ENCODE data around the gene WWP2. TPM values are rescaled to one million over a fixed set of nuclear protein-coding genes. Genes with fewer than 3 reads are reported as not detected.

Gene WWP2
- total RNA-seq, 2 experiments from 2014 or later, result 41.9 to 43.0 TPM

DNA sequence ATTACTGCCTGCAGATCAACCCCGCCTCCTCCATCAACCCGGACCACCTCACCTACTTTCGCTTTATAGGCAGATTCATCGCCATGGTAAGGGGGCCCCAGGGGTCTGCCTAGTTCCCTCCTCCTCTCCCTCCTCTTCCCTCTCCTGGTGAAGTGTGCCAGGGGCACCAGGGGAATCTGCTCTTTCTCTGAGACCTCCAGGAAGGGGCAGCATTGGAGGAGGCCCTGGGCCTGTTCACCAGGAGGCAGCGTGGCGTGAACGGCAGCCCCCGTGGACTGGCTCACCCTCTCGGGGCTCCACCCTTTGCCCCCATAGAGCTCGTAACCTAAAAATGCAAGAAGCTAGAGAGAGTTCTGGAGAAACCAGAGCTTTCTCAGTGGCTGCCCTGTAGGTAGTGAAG lies 171.9 kb downstream of the WWP2 start:
- ChIA-PET CTCF (no interaction called here), POLR2A (interaction anchor here (0.8 kb wide), 1 partner anchor 180 kb away, joined by 3 read pairs; the partner anchor contains the start of gene NOB1)
- Mint-ChIP-seq H3K27ac (no peak overlapping the region), H3K4me3 (no peak overlapping the region), H3K9me3 (no peaks in the 10 kb centered on the region), H3K4me1 (ENCODE audit: low read depth) (no peaks in the 10 kb centered on the region), H3K27me3 (no peaks in the 10 kb centered on the region), H3K36me3 (ENCODE audit: low read depth) (peaks cover 87% of the 10 kb centered on the region)
- H3K4me3 ChIP-seq (ENCODE audit: low read length), result no peak overlapping the region
- no peaks in the 10 kb centered on the region for H3K4me1 ChIP-seq (ENCODE audit: insufficient read depth, low read length)
- DNase-seq, result no peak
- peaks cover 86% of the 10 kb centered on the region for H3K36me3 ChIP-seq (ENCODE audit: insufficient read depth, low read length)
- ATAC-seq (ENCODE audit: poor library complexity), result no peak
- TF ChIP-seq, protein P1, sequence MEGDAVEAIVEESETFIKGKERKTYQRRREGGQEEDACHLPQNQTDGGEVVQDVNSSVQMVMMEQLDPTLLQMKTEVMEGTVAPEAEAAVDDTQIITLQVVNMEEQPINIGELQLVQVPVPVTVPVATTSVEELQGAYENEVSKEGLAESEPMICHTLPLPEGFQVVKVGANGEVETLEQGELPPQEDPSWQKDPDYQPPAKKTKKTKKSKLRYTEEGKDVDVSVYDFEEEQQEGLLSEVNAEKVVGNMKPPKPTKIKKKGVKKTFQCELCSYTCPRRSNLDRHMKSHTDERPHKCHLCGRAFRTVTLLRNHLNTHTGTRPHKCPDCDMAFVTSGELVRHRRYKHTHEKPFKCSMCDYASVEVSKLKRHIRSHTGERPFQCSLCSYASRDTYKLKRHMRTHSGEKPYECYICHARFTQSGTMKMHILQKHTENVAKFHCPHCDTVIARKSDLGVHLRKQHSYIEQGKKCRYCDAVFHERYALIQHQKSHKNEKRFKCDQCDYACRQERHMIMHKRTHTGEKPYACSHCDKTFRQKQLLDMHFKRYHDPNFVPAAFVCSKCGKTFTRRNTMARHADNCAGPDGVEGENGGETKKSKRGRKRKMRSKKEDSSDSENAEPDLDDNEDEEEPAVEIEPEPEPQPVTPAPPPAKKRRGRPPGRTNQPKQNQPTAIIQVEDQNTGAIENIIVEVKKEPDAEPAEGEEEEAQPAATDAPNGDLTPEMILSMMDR (IDR thresholded peaks at IDR 0.05), result no peak
- H3K27me3 ChIP-seq (ENCODE audit: control insufficient read depth in 1 of 2, insufficient read depth in 2 of 2, low read length in 2 of 2), result no peaks in the 10 kb centered on the region
- intact Hi-C loops (cut with DNase I, micrococcal nuclease), result loop anchor here (10.0 kb wide), 2 partner anchors 139 to 539 kb away; no protein-coding TSS in a partner anchor
- no peaks in the 10 kb centered on the region for H3K9me3 ChIP-seq (ENCODE audit: control insufficient read depth in 1 of 2, insufficient read depth in 1 of 2, low read length in 2 of 2)
- no peak overlapping the region for H3K27ac ChIP-seq (ENCODE audit: low read depth in 1 of 2, low read length in 2 of 2)

DNA sequence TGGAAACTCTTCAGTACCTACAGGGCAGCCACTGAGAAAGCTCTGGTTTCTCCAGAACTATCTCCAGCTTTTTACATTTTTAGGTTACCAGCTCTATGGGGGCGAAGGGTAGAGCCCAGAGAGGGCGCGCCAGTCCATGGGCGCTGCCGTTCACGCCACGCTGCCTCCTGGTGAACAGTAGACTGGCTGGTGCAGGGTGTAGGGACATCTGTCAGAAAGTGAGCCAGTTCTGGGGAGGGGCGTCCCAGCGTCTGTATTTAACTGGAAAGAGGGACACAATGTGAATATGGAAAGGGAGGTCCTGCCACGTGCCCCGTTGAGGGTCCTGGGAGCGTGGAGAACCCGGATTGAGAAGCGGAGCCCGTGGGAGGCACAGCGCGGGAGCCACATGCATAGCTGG lies 172.6 kb downstream of the WWP2 start:
- H3K27ac Mint-ChIP-seq, result no peak overlapping the region
- peaks cover 92% of the 10 kb centered on the region for H3K36me3 Mint-ChIP-seq (ENCODE audit: low read depth)
- ChIA-PET POLR2A (interaction anchor here (0.8 kb wide), 1 partner anchor 180 kb away, joined by 3 read pairs; the partner anchor contains the start of gene NOB1), CTCF (no interaction called here)
- H3K9me3 ChIP-seq (ENCODE audit: control insufficient read depth in 1 of 2, insufficient read depth in 1 of 2, low read length in 2 of 2), result no peaks in the 10 kb centered on the region
- no peaks in the 10 kb centered on the region for H3K9me3 Mint-ChIP-seq
- peaks cover 89% of the 10 kb centered on the region for H3K36me3 ChIP-seq (ENCODE audit: insufficient read depth, low read length)
- H3K27me3 Mint-ChIP-seq, result no peaks in the 10 kb centered on the region
- no peak overlapping the region for H3K4me3 ChIP-seq (ENCODE audit: low read length)
- TF ChIP-seq, protein P1 (IDR thresholded peaks at IDR 0.05), result no peak
- no peak overlapping the region for H3K27ac ChIP-seq (ENCODE audit: low read depth in 1 of 2, low read length in 2 of 2)
- intact Hi-C loops (cut with DNase I, micrococcal nuclease), result loop anchor here (10.0 kb wide), 2 partner anchors 140 to 540 kb away; no protein-coding TSS in a partner anchor
- H3K27me3 ChIP-seq (ENCODE audit: control insufficient read depth in 1 of 2, insufficient read depth in 2 of 2, low read length in 2 of 2), result no peaks in the 10 kb centered on the region
- DNase-seq (no peak), ATAC-seq (ENCODE audit: poor library complexity) (no peak)
- no peaks in the 10 kb centered on the region for H3K4me1 ChIP-seq (ENCODE audit: insufficient read depth, low read length)
- no peaks in the 10 kb centered on the region for H3K4me1 Mint-ChIP-seq (ENCODE audit: low read depth)
- no peak overlapping the region for H3K4me3 Mint-ChIP-seq

DNA sequence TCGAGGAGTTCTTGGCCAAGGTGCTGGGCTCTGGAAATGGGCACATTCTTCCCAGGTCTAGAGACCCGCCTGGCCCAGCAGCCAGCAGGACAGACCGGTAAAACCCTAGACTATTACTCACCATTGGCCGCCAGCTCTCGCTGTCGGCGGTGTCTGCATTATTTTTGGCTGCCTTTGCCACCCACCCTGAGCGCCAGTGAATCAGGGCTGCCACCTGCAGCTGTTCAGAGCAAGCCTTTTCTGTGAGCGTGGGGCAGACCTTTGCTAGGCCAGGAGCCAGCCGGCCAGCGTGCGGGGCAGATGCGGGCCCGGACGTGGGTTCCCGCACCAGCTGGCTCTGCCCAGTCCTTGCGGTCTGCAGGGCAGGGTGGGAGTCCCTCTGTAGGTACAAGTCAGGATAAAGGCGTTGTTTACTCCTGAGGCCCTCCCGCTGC lies 173.2 kb downstream of the WWP2 start:
- H3K9me3 ChIP-seq (ENCODE audit: control insufficient read depth in 1 of 2, insufficient read depth in 1 of 2, low read length in 2 of 2), result no peaks in the 10 kb centered on the region
- Mint-ChIP-seq H3K27ac (no peak overlapping the region), H3K4me3 (no peak overlapping the region), H3K9me3 (no peaks in the 10 kb centered on the region), H3K36me3 (ENCODE audit: low read depth) (peaks cover 92% of the 10 kb centered on the region), H3K4me1 (ENCODE audit: low read depth) (no peaks in the 10 kb centered on the region), H3K27me3 (no peaks in the 10 kb centered on the region)
- ChIA-PET CTCF (no interaction called here), POLR2A (no interaction called here)
- H3K4me3 ChIP-seq (ENCODE audit: low read length), result no peak overlapping the region
- H3K27me3 ChIP-seq (ENCODE audit: control insufficient read depth in 1 of 2, insufficient read depth in 2 of 2, low read length in 2 of 2), result no peaks in the 10 kb centered on the region
- intact Hi-C loops (cut with DNase I, micrococcal nuclease), result loop anchor here (10.0 kb wide), 2 partner anchors 140 to 540 kb away; no protein-coding TSS in a partner anchor
- H3K27ac ChIP-seq (ENCODE audit: low read depth in 1 of 2, low read length in 2 of 2), result no peak overlapping the region
- ATAC-seq (ENCODE audit: poor library complexity) (no peak), DNase-seq (no peak)
- TF ChIP-seq, protein P1 (IDR thresholded peaks at IDR 0.05), result no peak
- H3K4me1 ChIP-seq (ENCODE audit: insufficient read depth, low read length), result no peaks in the 10 kb centered on the region
- peaks cover 91% of the 10 kb centered on the region for H3K36me3 ChIP-seq (ENCODE audit: insufficient read depth, low read length)
